Retinal pigment epithelial cell (primary cell): Measurements from ENCODE around the gene NTSR1.

ENCODE experiments used
- DNase-seq: peaks from one replicate; pipeline ENCODE4 v3.0.0-alpha.2; 2010; ENCODE audit warnings: low read depth
- H3K4me3 ChIP-seq: 2 replicates; pipeline ENCODE4 v1.5.1; 2011; ENCODE audit warnings: mild to moderate bottlenecking, low read length, control low read depth, moderate library complexity
- TF ChIP-seq, protein P1 (sequence below): conservative IDR thresholded peaks from 2 replicates; pipeline ENCODE4 v1.5.1; 2011; ENCODE audit warnings: low read depth, low read length, control low read depth, inconsistent platforms

Gene NTSR1

DNA sequence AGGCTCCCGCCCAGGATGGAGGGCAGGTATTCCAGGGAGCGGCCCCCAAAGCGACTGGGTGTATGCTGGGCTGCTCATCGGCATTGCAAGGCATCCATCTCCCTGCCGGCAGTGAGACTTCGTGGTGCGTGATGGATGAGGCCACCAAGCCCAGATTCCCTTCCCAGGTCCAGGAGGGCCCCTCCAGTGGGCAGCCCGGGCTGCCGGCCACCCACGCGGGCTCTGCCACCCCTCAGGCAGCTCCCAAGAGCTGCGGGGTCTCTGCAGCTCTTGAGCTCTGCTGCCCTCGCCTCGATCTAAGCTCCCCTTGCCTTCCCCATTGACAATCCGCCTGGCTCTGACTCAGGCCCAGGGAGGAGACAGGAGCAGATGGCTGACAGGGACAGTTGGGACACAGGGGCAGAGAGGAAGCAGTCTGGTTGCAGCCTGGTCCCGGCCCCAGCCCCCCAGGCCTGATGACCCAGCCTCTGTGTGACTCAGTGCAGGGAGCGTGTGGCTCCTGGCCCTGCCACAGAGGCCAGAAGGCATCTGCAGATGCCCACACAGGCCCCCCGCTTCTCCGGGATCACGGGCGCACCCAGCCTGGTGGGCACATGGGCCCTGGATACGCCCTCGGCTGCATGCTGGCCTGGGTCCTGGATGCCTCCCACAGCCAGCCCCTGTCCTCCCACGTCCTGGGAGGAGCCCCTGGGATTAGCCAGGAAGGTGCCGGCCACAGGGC lies 33.3 kb upstream of the NTSR1 start:
- no peak overlapping the region for H3K4me3 ChIP-seq
- no peak for DNase-seq
- TF ChIP-seq, protein P1, sequence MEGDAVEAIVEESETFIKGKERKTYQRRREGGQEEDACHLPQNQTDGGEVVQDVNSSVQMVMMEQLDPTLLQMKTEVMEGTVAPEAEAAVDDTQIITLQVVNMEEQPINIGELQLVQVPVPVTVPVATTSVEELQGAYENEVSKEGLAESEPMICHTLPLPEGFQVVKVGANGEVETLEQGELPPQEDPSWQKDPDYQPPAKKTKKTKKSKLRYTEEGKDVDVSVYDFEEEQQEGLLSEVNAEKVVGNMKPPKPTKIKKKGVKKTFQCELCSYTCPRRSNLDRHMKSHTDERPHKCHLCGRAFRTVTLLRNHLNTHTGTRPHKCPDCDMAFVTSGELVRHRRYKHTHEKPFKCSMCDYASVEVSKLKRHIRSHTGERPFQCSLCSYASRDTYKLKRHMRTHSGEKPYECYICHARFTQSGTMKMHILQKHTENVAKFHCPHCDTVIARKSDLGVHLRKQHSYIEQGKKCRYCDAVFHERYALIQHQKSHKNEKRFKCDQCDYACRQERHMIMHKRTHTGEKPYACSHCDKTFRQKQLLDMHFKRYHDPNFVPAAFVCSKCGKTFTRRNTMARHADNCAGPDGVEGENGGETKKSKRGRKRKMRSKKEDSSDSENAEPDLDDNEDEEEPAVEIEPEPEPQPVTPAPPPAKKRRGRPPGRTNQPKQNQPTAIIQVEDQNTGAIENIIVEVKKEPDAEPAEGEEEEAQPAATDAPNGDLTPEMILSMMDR = no peak

DNA sequence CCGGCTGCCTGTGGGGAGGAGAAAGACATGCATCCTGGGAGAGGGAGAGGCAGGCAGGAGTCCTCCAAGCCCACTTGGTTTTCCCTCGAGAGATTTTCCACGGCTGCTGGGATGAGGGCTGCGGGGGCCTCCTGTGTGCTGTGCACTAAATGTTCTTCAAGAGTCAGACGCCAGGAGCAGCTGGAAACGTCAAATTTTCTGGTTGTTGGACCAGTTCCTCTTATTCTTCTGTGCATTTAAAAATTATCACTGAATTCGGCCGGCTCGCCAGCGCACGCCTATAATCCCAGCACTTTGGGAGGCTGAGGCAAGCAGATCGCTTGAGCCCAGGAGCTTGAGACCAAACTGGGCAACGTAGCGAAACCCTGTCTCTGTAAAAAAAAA lies 32.8 kb upstream of the NTSR1 start:
- H3K4me3 ChIP-seq = no peak overlapping the region
- TF ChIP-seq, protein P1 = no peak
- DNase-seq = no peak

DNA sequence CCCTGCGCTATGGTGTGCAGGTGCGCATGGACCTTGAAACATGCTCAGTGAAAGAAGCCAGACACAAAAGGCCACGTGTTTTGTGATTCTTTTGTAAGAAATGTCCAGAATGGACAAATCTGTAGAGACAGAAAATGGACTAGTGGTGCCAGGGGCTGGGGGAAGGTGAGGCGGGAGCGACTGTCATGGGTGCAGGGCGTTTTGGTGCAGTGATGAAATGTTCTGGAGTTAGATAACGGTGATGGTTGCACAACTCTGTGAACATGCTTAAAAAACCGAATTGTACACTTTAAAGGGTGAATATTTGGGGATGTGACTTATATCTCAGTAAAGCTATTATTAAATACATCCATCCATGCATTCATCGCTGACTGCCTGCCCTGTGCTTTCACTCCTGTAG lies 31.7 kb upstream of the NTSR1 start:
- no peak overlapping the region for H3K4me3 ChIP-seq
- DNase-seq = no peak
- TF ChIP-seq, protein P1 = no peak

DNA sequence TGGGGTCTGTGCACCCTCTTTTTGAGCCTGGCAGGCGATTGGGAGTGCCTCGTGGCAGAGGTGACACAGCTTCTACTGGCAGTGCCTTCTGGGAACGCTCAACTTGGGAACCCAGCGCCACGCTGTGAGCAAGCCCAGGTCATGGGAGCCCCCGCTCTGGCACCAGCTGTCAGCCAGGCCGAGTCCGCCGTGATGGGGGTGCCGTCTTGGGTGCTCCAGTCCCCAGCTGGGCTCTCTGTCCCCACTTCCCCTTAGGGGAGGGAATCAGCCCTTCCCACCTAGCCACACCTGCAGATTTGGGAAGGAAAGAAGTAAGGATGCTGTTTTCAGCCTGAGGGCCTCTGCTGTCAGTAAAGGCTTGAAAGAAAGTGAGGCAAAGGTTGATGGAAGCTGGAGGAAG lies 31.0 kb upstream of the NTSR1 start:
- DNase-seq = no peak
- TF ChIP-seq, protein P1 = no peak

DNA sequence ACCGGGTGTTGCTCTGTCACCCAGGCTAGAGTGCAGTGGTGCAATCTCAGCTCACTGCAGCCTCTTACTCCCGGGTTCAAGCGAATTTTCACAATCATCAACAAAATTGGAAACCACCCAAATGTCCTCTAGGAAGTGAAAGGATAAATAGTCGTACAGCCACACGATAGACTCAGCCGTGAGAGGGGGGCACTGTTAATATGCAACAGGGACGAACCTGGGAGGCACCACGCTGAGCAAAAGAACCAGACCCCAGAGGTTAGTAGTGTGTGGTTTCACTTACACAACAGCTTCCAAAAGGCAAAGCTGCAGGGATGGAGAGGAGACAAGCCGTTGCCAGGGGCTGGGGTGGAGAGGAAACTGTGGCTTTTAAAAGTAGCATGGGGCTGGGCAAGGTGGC lies 30.1 kb upstream of the NTSR1 start:
- TF ChIP-seq, protein P1 = no peak
- no peak for DNase-seq

More for the DNA sequence above, 31.0 kb upstream of the NTSR1 start:
- H3K4me3 ChIP-seq = no peak overlapping the region

DNA sequence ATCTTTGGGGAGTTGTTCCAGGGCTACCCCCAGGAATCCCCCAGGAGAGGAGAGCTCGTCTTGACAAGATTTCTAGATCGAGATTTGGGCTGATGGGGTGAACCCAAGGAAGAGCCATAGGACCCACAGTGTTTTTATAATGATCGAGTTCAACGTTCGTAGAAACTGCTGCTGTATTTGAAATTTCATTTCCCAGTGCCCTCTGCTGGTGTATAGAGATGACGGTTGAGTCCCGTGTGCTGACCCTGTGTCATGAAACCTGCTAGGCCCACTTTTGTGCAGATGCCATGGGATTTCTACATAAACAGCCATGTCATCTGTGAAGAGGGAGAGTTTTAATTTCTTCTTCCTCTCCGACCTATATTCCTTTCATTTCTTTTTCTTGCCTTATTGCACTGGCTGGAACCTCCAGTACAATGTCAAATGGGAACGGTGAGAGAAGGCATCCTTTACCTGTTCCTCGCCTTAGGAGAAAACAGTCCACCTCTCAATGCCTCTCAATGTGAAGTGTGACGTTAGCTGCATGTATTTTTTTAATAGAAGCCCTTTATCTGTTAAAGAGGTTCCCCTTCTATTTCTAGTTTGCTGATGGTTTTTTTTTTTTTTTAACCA lies 28.6 kb upstream of the NTSR1 start:
- H3K4me3 ChIP-seq = no peak overlapping the region
- TF ChIP-seq, protein P1 = no peak
- DNase-seq = no peak

More for the DNA sequence above, 30.1 kb upstream of the NTSR1 start:
- H3K4me3 ChIP-seq = no peak overlapping the region
